Transverse colon (tissue), 4 donors: ENCODE measurements around the gene ETV6. TPM values are rescaled to one million over a fixed set of nuclear protein-coding genes. Genes with fewer than 3 reads are reported as not detected.

ENCODE experiments used
- DNase-seq: peaks from one replicate; pipeline ENCODE4 v3.0.0-alpha.2; 2019
- H3K27ac ChIP-seq, 4 donors: fragments of 200-600 bp; sonication (generic); 2 replicates each; pipeline ENCODE4 v1.5.1; 2016 to 2018; ENCODE audit warnings: inconsistent platforms in 4 of 4
- H3K27me3 ChIP-seq: fragments of 200-600 bp; sonication (generic); 2 replicates; pipeline ENCODE4 v1.5.1; 2017; ENCODE audit warnings: inconsistent platforms
- H3K36me3 ChIP-seq, 4 donors: fragments of 200-600 bp; sonication (generic); 2 replicates each; pipeline ENCODE4 v1.5.1; 2017 to 2019; ENCODE audit warnings: inconsistent platforms in 4 of 4
- H3K4me1 ChIP-seq, 4 donors: fragments of 200-600 bp; sonication (generic); 2 replicates each; pipeline ENCODE4 v1.5.1; 2017 to 2020; ENCODE audit warnings: inconsistent platforms in 4 of 4
- H3K4me3 ChIP-seq, 4 donors: fragments of 200-600 bp; sonication (generic); 1 replicate in 1 of 4; 2 replicates in 3 of 4; pipeline versions ENCODE4 v1.5.1 to v1.6.1; 2017 to 2019; ENCODE audit warnings: inconsistent platforms in 4 of 4
- H3K9me3 ChIP-seq, 2 donors: fragments of 200-600 bp; sonication (generic); 2 replicates each; pipeline ENCODE4 v1.5.1; 2017 to 2019; ENCODE audit warnings: inconsistent platforms in 2 of 2
- CTCF ChIP-seq, 5 experiments: fragments of 200-600 bp in 3 of 5; fragments of 450-650 bp in 2 of 5; sonication (generic) in 3 of 5; IDR thresholded peaks; 1 replicate in 2 of 5; 2 replicates in 3 of 5; pipeline ENCODE4 v1.5.1; 2016 to 2017; ENCODE audit warnings: antibody characterized with exemption in 5 of 5, inconsistent platforms in 3 of 5, mild to moderate bottlenecking in 2 of 5, moderate library complexity in 1 of 5
- EP300 ChIP-seq: sonication (generic); formaldehyde crosslinking; IDR thresholded peaks from one replicate; pipeline ENCODE4 v1.6.1; 2017; ENCODE audit warnings: antibody characterized with exemption, low read depth
- POLR2A ChIP-seq: fragments of 450-650 bp; IDR thresholded peaks from one replicate; pipeline ENCODE4 v1.6.1; 2016; ENCODE audit warnings: antibody characterized with exemption, mild to moderate bottlenecking, moderate library complexity
- POLR2AphosphoS5 ChIP-seq, 3 donors: sonication (generic); formaldehyde crosslinking; IDR thresholded peaks; one replicate each; pipeline ENCODE4 v1.6.1; 2016; ENCODE audit warnings: antibody characterized with exemption in 3 of 3
- WGBS, 2 donors: methylation state at CpG; one replicate each; pipeline ENCODE4 v1.1.5; 2018; ENCODE audit warnings: low coverage in 1 of 2; 5-methylcytosine and 5-hydroxymethylcytosine counted together
- in situ Hi-C, 4 donors: fragments of 200-750 bp; cut with MboI; loops; one replicate each; pipeline versions ENCODE4 v1.15.0 to v1.15.1; 2017; ENCODE audit warnings: low sequenced_read_pairs in 3 of 4, low pct_ligation_motif_present in 1 of 4, low pct_unique_long_range_greater_than_20kb in 1 of 4
- intact Hi-C: fragments of 100-400 bp; cut with DNase I; formaldehyde crosslinking; loops from one replicate; pipeline ENCODE4 v1.15.1; 2023; ENCODE audit warnings: low total_unique reads
- total RNA-seq, 4 donors: library from RNA; depleted of rRNA; stranded (reverse); fragments of >200 nt; gene quantifications; one replicate each; pipeline ENCODE4 v1.1.0, GENCODE V29; 2016

ETV6 gene
- total RNA-seq, 4 donors from 2014 or later, result 19.9 to 47.9 (median 41.0) TPM

- Histone ChIP-seq H3K27me3 (no peaks in the 10 kb centered on the region), H3K36me3 (no peaks in the 10 kb centered on the region), H3K4me1 (peaks cover 29 to 92% (median 62%) of the 10 kb centered on the region in 4 donors), H3K9me3 (no peaks in the 10 kb centered on the region), H3K27ac (peak overlapping the region; percentile 10 to 86 (median 78)), H3K4me3 (no peak overlapping the region)
- no peak for TF ChIP-seq POLR2A
- TF ChIP-seq EP300, result no peak
- TF ChIP-seq POLR2AphosphoS5 (IDR thresholded peaks at IDR 0.05), result no peak
- TF ChIP-seq CTCF (IDR thresholded peaks at IDR 0.05), result no peak
- in situ Hi-C loops (no loop called here), intact Hi-C loops (no loop called here)
- 70 to 90% methylated on average over 3 of the region's 3 CpGs for WGBS, 2 donors
- no peak for DNase-seq
These were observed 187.9 kb downstream of the ETV6 start for GRCh38 chr12:11837216-11837934.

GRCh38 chr12:11838403-11838802 lies 188.9 kb downstream of the ETV6 start:
- 40 to 80% methylated on average over 1 to 2 of the region's 2 CpGs for WGBS, 2 donors
- no peak for DNase-seq
- Histone ChIP-seq H3K4me3 (no peak overlapping the region), H3K4me1 (peaks cover 29 to 96% (median 61%) of the 10 kb centered on the region in 4 donors), H3K9me3 (no peaks in the 10 kb centered on the region), H3K27me3 (no peaks in the 10 kb centered on the region), H3K27ac (peak overlapping the region; percentile 71 to 86 (median 82)), H3K36me3 (no peaks in the 10 kb centered on the region)
- intact Hi-C loops, result loop anchor here (2.0 kb wide), 1 partner anchor 24 kb away; no protein-coding TSS in a partner anchor
- in situ Hi-C loops, result no loop called here
- TF ChIP-seq POLR2A (no peak), CTCF (IDR thresholded peaks at IDR 0.05) (no peak), EP300 (no peak), POLR2AphosphoS5 (IDR thresholded peaks at IDR 0.05) (no peak)

- no peaks in the 10 kb centered on the region for H3K27me3 ChIP-seq
- peak overlapping the region; percentile 71 to 86 (median 82) for H3K27ac ChIP-seq
- no peaks in the 10 kb centered on the region for H3K9me3 ChIP-seq
- 44 to 50% methylated on average over 3 to 8 of the region's 8 CpGs for WGBS, 2 donors
- no peak overlapping the region for H3K4me3 ChIP-seq
- DNase-seq, result peak; percentile 42
- intact Hi-C loops (loop anchor here (2.0 kb wide), 1 partner anchor 24 kb away; no protein-coding TSS in a partner anchor), in situ Hi-C loops (no loop called here)
- H3K36me3 ChIP-seq, result no peaks in the 10 kb centered on the region
- H3K4me1 ChIP-seq, result peaks cover 25 to 89% (median 53%) of the 10 kb centered on the region in 4 donors
- TF ChIP-seq EP300 (no peak), CTCF (IDR thresholded peaks at IDR 0.05) (no peak), POLR2A (no peak), POLR2AphosphoS5 (IDR thresholded peaks at IDR 0.05) (no peak)
These were observed 189.7 kb downstream of the ETV6 start for GRCh38 chr12:11839091-11839641.

GRCh38 chr12:11840366-11840765 lies 190.9 kb downstream of the ETV6 start:
- H3K27ac ChIP-seq, result peak overlapping the region; percentile 71 to 86 (median 82)
- WGBS, 2 donors, result 41 to 54% methylated on average over 4 to 8 of the region's 8 CpGs
- peak; percentile 44 for DNase-seq
- TF ChIP-seq POLR2AphosphoS5 (IDR thresholded peaks at IDR 0.05) (peak in 2 of 3 donors; percentile 66 to 71), POLR2A (no peak)
- H3K4me1 ChIP-seq, result peaks cover 18 to 77% (median 47%) of the 10 kb centered on the region in 4 donors
- in situ Hi-C loops (no loop called here), intact Hi-C loops (no loop called here)
- no peaks in the 10 kb centered on the region for H3K9me3 ChIP-seq
- no peaks in the 10 kb centered on the region for H3K27me3 ChIP-seq
- no peak overlapping the region for H3K4me3 ChIP-seq
- peaks cover 0 to 6% (median 2%) of the 10 kb centered on the region in 4 donors for H3K36me3 ChIP-seq
